KOPT-K1 (cell line): ENCODE data around the gene MDFI.

Experiments used
- H3K27ac ChIP-seq: fragments of 200-600 bp; sonication (generic); 2 replicates; pipeline ENCODE4 v1.5.1; 2016; ENCODE audit warnings: antibody characterized with exemption, mild to moderate bottlenecking, low read depth, low read length; ENCODE audit not compliant: poor library complexity, severe bottlenecking
- H3K36me3 ChIP-seq: fragments of 200-600 bp; sonication (generic); 2 replicates; pipeline ENCODE4 v1.5.1; 2017; ENCODE audit warnings: antibody characterized with exemption, mild to moderate bottlenecking, low read length, moderate library complexity; ENCODE audit not compliant: insufficient read depth
- H3K9me3 ChIP-seq: fragments of 200-600 bp; sonication (generic); 2 replicates; pipeline ENCODE4 v1.5.1; 2017; ENCODE audit warnings: antibody characterized with exemption, low read length, mild to moderate bottlenecking; ENCODE audit not compliant: insufficient read depth, poor library complexity, severe bottlenecking

MDFI gene

GRCh38 chr6:41647061-41647511 is 8.8 kb downstream of the MDFI start:
- no peak overlapping the region for H3K27ac ChIP-seq
- peaks cover 60% of the 10 kb centered on the region; the same call in 1 of the 2 replicates for H3K36me3 ChIP-seq
- H3K9me3 ChIP-seq = no peaks in the 10 kb centered on the region

- Histone ChIP-seq H3K9me3 (no peaks in the 10 kb centered on the region), H3K36me3 (peaks cover 67% of the 10 kb centered on the region; the same call in 1 of the 2 replicates), H3K27ac (no peak overlapping the region)
Observed at GRCh38 chr6:41648070-41648585, 9.9 kb downstream of the MDFI start.

DNA sequence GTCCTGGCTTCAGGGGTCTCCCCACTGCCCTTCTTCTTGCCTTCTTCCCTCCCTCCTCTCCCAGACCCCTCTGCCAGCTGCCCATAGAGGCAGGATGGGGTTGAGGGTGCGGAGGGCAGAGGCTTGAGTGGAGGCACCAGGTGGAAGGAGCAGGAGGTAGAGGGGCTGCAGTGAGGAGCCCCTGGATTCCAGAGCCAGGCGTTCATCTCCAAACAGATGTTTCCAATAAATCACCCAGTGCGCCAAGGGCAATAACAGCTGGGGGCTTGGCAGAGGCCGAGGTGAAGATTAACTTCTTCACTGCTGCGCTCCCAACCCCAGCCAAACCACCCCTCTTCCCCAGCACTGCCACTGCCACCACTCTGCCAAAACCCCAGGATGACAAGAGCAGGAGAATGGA is 10.7 kb downstream of the MDFI start:
- H3K9me3 ChIP-seq = no peaks in the 10 kb centered on the region
- H3K36me3 ChIP-seq = peaks cover 72% of the 10 kb centered on the region; the same call in 1 of the 2 replicates
- no peak overlapping the region for H3K27ac ChIP-seq

DNA sequence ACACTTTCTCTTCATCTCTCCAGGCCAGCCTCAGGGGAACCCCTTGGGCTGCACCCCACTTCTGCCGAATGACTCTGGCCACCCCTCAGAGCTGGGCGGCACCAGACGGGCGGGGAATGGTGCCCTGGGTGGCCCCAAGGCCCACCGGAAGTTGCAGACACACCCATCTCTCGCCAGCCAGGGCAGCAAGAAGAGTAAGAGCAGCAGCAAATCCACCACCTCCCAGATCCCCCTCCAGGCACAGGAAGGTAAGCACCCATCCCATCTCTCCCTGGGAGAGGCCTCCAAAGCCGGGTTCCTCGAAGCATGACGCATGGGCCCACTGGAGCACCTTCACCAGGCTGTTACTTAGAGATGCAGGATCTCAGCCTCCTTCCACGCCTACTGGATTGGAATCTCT is 11.3 kb downstream of the MDFI start:
- no peak overlapping the region for H3K27ac ChIP-seq
- H3K36me3 ChIP-seq = peaks cover 72% of the 10 kb centered on the region; the same call in 1 of the 2 replicates
- H3K9me3 ChIP-seq = no peaks in the 10 kb centered on the region

DNA sequence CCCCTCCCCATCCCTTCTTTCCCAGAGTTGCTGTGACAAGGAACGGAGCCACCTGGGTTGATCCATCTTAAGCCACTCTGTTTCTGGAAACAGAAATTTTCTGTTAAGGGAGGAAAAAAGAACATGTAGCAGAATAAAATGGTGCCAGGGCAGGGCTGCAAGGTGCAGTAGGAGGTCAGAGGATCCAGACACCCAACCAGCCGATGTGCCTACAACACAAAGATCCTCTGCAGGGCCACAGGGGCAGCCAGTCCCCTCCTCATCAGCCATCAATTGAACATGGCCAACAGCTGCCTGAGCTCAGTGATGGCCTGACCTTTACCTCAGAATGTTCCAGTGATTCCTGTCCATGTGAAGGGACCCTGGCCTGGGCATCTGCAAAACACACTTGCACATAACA is 11.9 kb downstream of the MDFI start:
- no peak overlapping the region for H3K27ac ChIP-seq
- peaks cover 72% of the 10 kb centered on the region; the same call in 1 of the 2 replicates for H3K36me3 ChIP-seq
- no peaks in the 10 kb centered on the region for H3K9me3 ChIP-seq

DNA sequence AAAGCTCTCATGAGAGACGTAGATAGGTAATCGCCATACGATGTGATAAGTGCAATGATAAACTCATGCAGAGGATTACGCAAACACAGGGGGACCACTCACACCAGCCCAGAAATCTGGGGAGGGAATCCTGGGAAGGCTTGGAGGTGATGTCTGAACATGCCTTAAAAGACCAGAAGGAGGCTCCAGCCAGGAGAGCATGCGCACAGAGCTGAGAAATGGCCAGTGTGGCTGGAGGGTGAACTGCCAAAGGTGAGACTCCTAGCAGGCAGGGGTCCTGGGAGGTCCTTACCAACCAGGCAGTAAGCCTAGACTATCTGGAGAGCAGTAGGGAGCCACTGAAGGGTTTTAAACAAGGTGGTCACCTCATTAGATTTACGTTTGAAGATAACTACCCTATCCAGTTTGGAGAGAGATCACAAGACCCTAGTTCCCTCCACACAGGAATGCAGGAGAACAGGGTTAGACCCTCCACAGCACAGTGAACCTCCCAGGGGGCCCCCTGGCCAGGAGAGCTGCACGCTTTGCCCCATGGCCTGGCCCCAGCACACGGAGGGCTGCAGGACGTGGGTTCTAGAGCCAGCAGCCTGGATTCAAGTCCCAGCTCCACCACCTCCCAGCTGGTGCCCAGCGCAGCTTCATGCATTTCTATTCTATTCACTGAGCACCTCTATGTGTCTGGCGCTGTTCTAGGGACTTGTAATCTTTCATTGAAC is 13.1 kb downstream of the MDFI start:
- no peaks in the 10 kb centered on the region for H3K9me3 ChIP-seq
- H3K36me3 ChIP-seq = peaks cover 60% of the 10 kb centered on the region; the same call in 1 of the 2 replicates
- H3K27ac ChIP-seq = no peak overlapping the region

- Histone ChIP-seq H3K9me3 (no peaks in the 10 kb centered on the region), H3K36me3 (peaks cover 53% of the 10 kb centered on the region; the same call in 1 of the 2 replicates), H3K27ac (no peak overlapping the region)
Observed at GRCh38 chr6:41651962-41652657, 13.8 kb downstream of the MDFI start.

GRCh38 chr6:41652866-41653652 is 14.8 kb downstream of the MDFI start:
- H3K9me3 ChIP-seq = no peaks in the 10 kb centered on the region
- peaks cover 51% of the 10 kb centered on the region; the same call in 1 of the 2 replicates for H3K36me3 ChIP-seq
- H3K27ac ChIP-seq = no peak overlapping the region

DNA sequence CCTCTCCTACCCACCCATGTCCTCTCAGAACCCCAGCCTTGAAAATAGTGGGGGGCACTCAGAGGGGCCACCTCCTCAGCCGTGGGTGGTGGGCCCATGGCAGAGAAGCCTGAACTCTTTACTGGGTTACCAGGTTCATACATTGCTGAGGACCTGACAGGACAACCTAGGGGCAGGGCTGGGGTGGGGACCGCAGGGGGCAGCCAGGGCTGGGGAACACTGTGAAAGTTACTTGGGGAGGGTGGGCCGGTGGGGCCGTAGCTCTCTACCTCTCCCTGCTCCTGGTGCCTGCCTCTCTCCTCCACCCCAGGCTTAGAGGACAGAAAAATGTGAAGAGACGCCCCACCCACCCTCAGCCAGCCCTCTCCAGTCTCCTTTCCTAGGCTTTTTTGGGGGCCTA is 15.4 kb downstream of the MDFI start:
- Histone ChIP-seq H3K27ac (no peak overlapping the region), H3K36me3 (peaks cover 45% of the 10 kb centered on the region; the same call in 1 of the 2 replicates), H3K9me3 (no peaks in the 10 kb centered on the region)

GRCh38 chr6:41654151-41654697 is 16.0 kb downstream of the MDFI start:
- H3K9me3 ChIP-seq = no peaks in the 10 kb centered on the region
- H3K27ac ChIP-seq = no peak overlapping the region
- peaks cover 40% of the 10 kb centered on the region; the same call in 1 of the 2 replicates for H3K36me3 ChIP-seq

GRCh38 chr6:41654698-41655151 is 16.5 kb downstream of the MDFI start:
- no peaks in the 10 kb centered on the region for H3K9me3 ChIP-seq
- H3K27ac ChIP-seq = no peak overlapping the region
- peaks cover 35% of the 10 kb centered on the region; the same call in 1 of the 2 replicates for H3K36me3 ChIP-seq

DNA sequence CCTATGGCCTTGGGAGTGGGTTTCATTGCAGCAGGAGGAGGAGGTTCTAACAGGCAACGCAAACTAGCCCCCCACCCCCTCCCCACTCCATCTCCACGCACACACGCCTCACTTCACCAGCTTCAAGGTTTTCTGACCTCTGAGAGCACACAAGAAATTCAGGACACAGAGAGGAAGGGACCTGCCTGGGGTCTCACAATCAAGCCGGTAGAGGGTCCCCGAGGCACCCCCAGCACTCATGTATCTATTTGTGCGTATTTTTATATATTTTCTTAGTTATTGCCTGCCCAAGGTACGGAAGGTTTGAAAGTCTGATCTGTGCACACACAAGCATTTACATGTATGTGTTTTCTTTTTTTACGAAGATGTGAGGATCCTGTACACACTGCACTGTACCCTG is 16.9 kb downstream of the MDFI start:
- no peak overlapping the region for H3K27ac ChIP-seq
- H3K9me3 ChIP-seq = no peaks in the 10 kb centered on the region
- peaks cover 30% of the 10 kb centered on the region; the same call in 1 of the 2 replicates for H3K36me3 ChIP-seq

- H3K9me3 ChIP-seq = no peaks in the 10 kb centered on the region
- H3K36me3 ChIP-seq = peaks cover 26% of the 10 kb centered on the region; the same call in 1 of the 2 replicates
- peak overlapping the region; percentile 36 for H3K27ac ChIP-seq
Observed at GRCh38 chr6:41655646-41656001, 17.4 kb downstream of the MDFI start.

DNA sequence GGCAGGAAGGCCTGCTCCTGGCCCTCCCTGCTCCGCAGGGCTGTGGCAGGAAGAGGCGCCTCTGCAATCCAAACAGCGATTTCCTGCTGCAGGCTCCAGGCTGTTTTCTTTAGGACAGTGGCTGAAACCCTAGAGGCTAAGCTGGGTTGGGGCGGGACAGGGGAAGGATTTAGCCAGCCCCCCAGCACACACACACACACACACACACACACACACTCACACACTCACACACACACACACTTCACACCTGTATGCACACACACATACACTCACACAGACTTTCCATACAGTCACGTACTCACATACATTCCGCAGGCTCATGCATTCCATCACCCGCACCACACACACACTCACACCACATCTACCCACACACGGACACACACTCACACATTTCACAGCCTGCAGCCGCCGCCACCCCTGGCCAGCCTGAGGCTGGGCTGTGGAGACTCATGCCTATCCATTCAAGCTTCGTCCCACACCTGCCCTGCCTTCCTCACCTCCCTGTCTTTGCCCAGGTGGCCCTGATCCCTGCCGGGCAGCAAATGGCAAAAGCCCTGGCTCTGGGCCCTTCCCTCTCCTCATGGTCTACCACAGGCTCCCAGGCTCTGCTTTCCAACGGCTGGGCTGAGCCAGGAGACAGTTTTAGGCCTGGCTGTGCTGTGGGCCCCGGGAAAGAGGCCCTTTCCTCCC is 17.9 kb downstream of the MDFI start:
- Histone ChIP-seq H3K36me3 (peaks cover 21% of the 10 kb centered on the region; the same call in 1 of the 2 replicates), H3K27ac (peak overlapping the region; percentile 36), H3K9me3 (no peaks in the 10 kb centered on the region)
